Stimulated activated naive CD4-positive, alpha-beta T cell (primary cell): ENCODE measurements around the gene GRB2.
"Not testable (repeated sequence)": the region's sequence is repeated elsewhere in the genome, so short reads cannot be mapped to it uniquely, and the experiment has no call there.

Experiments used
- DNase-seq, 6 experiments: peaks; one replicate each; lab custom pipeline; 2025; lab: John Stamatoyannopoulos, UW

GRB2 gene

DNA sequence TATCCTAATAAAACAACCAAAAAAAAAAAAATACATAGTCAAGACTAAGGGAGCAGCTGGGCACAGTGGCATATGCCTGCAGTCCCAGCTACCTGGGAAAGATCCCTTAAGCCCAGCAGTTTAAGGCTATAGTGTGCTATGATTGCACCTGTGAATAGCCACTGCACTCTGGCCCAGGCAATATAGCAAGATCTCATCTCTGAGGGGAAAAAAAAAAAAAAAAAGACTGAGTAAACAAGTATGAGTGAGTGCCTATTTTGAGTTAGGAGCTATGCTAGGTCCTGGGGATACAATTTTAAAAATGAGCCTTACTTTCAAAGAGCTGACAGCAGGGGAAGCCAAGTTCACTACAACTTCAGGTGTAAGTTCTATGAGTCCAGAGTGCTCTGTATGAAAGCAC lies 55.4 kb downstream of the GRB2 start:
- DNase-seq: no peak

DNA sequence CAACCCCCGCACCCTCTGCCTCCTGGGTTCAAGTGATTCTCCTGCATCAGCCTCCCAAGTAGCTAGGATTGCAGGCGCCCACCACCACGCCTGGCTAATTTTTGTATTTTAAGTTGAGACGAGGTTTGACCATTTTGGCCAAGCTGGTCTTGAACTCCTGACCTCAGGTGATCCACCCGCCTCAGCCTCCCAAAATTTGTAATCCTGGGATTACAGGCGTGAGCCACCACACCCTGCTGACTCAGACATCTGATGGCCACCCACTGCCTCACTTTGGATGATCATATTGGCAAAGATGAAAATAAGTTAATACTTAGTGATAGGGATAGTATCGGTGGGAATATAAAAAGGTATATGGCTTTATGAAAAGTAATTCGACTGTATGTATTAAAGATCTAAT lies 55.9 kb downstream of the GRB2 start:
- DNase-seq: no peak

DNA sequence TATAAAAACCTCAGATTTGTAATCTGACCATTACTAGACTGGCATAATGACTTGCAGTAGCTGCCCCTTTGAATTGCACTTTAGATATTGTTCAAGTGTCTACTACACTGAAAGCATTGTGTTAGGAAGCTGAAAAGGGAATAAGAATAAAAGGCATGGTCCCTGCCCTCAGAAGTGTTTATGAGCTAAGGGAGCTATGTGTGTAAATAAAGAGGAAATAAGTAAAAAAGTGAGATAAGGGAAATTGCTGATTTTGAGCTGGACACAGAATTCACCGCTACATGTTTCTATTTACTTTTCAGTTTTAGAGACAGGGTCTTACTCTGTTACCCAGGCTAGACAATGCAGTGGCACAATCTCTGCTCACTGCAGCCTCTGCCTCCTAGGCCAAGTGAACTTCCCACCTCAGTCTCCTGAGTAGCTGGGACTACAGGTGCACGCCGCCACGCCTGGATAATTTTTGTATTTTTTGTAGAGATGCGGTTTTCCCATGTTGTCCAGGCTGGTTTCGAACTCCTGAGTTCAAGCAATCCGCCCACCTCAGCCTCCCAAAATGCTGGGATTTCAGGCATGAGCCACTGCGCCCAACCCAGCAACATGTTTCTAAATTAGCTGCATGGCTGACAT lies 57.0 kb downstream of the GRB2 start:
- no peak for DNase-seq

DNA sequence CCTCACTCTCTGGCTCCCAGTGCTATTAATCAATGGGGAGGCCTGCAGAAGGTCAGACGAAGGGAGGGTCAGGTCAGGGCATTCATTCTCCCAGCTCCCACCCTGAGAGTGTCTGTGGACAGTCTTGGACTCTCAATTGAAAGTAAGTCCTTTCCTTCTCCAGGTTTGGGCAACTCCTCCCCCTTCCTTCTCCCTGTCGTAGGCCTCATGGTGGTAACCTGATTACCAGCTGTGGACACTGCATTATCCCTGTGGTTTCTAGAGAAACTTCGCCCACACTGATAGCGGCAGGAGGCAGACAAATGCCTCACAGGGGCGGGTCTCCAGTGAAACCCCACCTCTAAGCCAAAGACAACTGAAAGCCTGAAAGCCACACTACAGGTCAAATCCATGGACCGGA lies 58.6 kb downstream of the GRB2 start:
- DNase-seq: no peak

DNA sequence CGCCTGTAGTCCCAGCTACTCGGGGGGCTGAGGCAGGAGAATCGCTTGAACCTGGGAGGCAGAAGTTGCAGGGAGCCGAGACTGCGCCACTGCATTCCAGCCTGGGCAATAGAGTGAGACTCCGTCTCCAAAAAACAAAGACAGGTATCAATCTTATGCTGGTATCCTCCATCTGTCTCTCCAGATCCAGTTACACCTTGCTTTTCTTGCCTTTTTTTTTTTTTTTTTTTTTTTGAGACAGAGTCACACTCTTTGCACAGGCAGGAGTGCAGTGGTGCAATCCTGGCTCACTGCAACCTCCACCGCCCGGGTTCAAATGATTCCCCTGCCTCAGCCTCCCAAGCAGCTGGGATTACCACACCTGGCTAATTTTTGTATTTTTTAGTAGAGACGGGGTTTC lies 59.1 kb downstream of the GRB2 start:
- not testable (repeated sequence) for DNase-seq

DNA sequence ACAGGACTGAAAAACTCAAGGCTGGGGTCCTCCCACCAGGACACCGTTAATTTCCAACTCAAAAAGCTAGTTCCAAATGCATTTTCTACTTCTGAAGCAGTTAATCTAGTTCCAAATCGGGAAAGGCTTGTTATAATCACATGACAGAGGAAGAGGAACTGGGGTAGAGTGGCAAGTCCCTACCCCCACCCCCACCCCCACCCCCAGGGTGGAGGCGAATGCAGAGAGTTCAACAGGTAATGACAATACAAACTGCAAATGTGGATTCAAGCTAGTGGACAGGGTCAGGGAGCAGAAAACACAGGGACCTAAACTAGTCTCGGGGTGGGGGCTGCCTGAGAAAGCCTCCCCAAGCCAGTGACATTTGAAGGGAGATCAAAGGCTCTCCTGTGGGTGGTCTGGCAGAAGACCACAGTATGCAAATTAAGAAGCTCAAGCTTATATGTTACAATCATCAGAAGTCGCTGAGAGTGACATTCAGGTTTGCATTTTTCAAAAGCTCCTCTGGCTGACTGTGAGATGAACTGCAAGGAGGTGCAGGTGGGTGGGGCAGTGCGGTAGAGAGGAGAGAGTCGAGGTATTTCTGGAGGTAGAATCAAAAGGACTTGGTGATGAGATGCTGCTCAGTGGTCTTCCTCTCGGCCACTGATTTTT lies 59.8 kb downstream of the GRB2 start:
- DNase-seq: peak in 5 of 6 experiments; percentile 9 to 56 (median 30)

DNA sequence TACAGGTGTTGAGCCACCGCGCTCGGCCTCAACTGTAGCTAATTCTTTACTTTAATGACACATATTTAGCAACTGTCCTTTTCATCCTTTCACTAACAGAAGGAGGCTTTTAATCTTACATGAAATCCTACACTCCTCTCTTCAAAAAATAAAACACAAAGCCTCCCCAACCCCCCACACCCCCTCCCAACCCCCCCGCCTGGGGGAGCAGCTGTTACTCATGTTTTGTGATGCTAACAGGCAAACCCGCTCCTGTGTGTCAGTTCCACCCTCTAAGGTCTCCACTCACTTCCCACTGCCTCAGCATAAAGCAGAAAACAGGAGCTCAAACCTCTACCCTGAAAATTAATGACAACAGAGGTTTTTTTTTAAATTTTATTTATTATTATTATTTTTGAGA lies 60.8 kb downstream of the GRB2 start:
- peak in 4 of 6 experiments; percentile 11 to 49 (median 18) for DNase-seq

DNA sequence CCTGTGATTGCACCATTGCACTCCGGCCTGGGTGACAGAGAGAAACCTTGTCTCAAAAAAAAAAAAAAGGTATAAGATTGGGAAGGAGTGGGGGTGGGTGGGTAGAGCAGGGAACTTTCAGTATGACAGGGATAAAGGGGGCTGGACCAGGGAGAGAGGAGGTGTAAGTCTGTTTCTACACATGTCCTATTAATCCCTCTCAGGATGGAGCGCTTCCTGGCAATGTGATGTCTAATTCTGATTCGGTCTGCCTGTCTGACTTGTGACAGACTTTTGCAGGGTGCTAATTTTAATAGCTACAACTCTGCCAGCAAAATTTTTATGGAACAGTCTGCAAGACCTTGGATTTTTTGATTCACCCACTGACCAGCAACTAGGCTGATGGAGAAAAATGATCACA lies 62.5 kb downstream of the GRB2 start:
- no peak for DNase-seq

DNA sequence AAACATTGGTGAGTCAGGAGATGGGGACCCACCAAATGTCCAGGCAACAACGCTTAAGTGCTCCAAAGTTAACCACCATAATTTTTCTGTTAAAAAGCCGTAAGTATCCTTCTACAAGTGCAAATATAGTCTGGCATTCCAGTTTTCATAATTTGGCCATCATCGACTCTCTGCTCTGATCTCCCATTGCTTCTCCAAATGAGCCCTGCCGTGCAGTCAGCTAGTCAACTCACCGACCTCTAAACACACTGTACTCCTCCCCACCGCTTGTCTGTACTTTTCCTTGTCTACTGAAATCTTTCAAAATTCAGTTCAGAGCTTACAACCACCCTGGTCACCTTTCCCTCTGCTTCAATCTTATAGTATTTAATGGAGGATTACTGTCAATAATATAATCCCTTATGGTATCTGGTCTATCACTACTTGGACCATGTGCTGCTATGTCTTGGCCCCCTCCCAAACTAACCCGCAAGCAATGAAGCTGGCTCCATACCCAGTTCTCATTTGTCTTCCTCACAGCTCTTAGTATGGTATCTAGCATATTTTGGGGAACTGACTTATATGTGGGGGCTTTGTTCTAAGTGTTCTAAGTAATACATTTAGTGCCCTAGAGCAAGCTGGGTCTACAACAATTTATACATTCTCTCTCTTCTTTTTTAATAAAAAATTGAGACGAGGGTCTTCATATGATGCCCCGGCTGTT lies 63.5 kb downstream of the GRB2 start:
- DNase-seq: no peak

DNA sequence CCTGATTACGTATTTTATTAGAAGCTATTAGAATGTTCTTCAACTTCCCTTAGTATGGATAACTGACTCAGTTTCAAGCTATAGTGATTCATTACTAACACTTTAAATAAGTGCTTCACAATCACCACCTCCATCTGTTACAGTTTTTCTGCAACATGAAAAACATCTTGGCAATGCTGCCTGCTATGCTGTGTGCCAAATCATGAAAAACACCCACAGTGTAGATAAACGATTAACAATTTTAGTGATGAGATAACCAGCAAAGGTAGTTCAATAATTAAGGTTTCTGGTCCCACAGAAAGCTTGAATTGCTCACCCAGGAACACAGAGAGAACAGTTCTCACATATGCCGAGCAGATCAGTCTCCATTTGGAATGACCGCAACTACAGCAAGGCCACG lies 64.8 kb downstream of the GRB2 start:
- no peak for DNase-seq

DNA sequence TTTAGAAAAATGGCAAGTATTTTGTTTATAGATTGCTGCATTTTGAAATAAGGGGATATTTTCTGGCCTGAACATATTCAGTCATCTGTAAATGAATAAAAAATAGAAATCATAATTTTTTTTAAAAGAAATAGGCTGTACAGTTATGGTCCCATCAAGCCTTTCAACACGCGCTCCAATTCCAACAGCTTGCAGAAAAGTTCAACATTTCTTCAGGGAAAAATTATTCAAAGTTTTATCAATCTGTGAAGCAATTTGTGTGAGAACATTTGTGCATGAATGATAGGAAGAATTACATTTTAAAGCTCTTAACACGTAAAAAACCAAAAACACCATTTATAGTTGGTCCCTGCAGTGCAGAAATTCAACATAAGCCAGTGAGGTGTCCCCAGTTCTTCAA lies 65.5 kb downstream of the GRB2 start:
- DNase-seq: no peak

DNA sequence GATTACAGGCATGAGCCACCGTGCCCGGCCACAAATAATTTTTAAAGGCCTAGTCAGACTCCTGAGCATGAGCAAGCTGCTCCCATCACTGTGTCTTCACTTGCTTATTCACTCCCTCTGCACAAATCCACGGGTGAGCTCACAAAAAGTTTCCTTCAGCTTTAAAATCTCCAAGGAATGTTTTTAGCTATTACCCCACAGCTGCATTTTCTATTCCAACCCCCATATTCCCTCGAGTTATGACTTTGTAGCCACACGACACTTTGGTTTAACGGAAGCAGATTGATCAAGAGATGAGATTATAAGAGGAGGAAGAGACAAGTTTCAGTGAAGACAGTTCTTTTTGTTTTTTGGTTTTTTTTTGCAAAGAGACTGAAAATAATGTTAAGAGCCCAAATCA lies 67.1 kb downstream of the GRB2 start:
- peak in 2 of 6 experiments; percentile 42 to 46 for DNase-seq

DNA sequence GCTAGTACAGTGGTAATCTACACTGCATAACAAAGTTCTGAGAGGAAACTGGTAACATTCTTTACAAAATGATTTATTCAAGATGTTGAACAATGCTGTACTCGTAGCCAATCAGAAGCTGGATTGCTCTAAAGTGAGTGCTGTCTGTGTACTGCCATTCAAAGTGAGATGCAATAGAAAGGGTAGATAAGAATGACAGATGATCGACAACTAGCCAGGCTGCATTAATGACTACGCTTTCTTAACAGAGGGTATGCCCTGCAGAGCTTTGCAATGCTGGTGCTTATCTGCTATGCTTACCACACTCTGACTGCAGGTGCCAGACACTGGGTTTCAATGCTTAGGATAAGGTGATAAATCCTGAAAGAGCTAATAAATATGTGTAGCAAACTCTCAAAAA lies 70.2 kb downstream of the GRB2 start:
- no peak for DNase-seq

DNA sequence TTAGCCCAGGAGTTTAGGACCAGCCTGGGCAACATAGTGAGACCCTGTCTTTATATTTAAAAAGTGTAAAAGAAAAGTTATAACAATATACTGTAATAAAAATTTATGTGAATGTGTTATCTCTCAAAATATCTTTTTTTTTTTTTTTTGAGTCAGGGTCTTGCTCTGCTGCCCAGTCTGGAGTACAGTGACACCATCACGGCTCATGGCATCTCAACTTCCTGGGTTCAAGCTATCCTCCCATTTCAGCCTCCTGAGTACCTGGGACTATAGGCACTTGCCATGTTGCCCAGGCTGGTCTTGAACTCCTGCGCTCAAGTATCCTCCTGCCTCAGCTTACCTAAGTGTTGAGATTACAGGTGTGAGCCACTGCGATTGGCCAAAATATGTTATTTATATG lies 70.8 kb downstream of the GRB2 start:
- no peak for DNase-seq

DNA sequence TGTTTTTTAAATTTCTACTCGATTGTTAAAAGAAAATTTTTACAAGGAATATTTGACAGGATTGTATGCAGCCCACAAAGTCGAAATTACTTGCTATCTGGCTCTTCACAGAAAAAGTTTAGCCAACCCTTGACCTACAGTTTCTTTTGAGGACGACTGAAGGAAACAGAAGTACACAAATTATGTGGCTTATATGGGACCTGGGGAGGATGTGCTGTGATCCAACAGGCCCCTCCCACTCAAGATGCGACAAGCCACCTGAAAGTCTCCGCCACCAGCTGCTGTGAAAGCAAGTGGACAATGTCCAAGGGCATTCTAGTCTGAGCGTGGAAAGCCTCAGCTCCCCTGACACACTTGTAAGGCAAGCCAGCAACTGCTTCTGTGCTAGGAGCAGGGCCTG lies 73.8 kb downstream of the GRB2 start:
- no peak for DNase-seq

DNA sequence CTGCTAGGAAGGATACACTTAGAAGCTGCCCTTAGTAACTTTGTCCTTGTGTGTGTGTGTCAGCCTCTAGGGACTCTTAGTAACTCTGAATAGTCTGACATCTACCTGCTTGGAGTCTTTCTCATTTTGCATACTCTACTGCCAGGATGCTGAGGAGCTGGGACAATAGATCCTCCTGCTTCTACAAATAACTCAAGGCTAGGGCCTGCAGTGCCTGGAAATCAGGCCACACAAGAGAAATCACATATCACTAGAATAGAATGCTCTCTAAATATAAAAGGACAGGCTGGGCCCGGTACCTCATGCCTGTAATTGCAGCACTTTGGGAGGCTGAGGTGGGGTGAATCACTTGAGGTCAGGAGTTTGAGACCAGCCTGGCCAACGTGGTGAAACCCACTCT lies 77.7 kb downstream of the GRB2 start:
- no peak for DNase-seq

DNA sequence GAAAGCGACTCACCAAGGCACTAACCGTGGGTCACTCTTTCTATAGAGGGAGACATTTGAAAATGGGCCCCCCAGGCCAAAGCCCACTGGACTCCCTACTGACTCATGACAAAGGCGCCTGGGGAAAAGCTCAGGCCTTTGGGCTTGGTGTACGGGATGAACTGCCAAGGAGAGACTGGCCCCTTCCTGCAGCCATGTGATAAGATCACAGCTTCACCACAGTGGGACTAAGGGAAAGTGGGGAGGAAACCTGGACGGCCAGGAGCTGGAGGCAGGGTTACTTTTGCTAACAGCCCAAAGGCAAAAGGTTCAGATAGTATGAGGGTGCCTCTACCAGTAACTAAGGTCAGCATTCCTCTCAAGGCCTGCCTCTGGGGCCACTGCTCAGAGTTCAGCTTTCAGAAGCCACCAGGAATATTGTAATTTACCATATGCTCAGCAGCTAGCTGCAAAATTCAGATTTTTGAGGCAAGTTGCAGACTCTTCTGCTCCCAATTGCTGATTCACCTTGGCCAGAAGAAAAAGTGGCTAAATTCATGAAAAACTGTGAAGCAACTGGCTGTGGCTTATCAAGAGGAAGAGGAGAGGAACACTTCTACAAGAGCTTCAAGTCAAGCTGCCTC lies 79.1 kb downstream of the GRB2 start:
- no peak for DNase-seq

DNA sequence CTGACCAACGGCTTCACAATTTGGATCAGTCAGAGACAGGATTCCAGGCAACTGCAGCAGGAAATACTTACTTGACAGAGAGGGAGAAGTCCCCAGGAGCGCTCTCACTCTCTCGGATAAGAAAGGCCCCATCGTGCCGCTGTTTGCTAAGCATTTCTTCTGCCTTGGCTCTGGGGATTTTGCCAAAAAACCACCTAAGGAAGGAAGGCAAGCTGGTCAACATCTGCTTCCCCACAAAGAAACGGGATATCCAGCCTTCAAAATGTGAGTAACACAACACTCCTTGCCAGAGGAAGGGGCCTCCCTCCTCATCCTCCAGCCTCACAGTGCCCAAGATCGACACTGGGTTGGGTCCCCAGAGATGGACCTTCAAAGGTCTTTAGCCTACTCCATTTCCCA lies 79.7 kb downstream of the GRB2 start:
- no peak for DNase-seq

DNA sequence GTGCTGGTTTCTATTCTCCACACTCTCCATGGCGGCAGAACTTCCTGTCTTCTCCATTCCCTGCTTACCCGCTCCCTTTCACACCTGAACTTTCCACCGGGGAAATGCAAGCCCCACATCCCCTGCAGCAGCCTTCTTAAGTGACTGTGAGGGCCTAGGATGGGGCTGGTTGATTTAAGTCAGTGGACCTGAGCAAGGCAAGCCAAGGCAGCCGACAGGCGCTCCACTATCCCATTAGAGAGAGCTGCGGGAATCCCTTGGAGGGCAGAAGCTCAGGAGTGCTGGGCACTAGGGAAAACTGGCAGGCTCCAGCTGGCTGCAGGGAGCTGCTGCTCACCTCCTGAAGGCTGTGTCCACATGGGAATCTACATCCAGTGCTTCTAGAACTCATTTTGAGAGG lies 80.1 kb downstream of the GRB2 start:
- DNase-seq: no peak

DNA sequence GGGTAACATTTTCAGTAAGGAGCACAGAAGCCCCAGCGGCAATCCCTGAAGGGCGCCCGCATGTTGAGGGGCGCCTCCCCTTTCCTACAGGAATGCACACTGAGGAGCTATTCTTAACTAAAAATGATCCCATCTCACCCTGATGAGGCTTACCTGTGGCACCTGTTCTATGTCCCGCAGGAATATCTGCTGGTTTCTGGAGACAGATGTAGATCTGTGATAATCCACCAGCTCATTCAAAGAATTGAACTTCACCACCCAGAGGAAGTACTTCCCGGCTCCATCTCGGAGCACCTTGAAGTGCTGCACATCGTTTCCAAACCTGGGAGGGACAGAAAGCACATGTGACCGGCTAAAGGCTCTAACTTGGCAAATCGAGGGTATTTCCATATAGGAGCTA lies 84.0 kb downstream of the GRB2 start:
- DNase-seq: no peak

DNA sequence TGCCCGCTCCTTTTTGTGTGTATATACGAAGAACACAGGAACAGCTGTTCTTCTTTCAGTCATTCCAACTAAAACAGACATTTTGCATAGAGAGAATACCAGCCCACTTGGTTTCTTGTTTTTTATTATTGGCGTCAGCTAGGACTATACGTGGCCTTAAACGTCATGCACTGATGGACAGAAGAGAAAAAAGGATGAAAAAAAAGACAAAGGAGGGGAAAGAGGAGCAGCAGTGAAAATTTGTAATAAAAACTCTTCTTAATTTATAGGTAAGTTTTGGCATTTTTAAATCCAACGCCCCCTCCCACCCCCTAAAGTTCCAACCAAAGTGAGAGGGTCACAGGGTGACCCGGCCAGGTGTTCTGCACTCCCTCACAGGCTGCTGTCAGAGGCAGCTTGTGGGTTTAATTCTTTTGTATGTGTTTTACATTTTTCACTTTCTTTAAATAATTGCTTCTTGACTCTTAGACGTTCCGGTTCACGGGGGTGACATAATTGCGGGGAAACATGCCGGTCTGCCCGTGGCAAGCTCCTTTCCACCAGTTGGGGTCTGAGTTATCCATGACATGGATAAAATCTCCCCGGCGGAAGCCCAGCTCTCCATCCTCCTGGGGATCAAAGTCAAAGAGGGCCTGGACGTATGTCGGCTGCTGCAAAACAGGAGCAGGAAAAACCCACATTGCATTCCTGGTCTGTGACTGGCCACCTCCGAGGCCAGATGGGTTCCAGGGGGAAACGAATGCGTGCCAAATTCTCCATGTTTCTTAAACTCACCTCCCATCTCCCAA lies 85.4 kb downstream of the GRB2 start:
- DNase-seq: no peak

DNA sequence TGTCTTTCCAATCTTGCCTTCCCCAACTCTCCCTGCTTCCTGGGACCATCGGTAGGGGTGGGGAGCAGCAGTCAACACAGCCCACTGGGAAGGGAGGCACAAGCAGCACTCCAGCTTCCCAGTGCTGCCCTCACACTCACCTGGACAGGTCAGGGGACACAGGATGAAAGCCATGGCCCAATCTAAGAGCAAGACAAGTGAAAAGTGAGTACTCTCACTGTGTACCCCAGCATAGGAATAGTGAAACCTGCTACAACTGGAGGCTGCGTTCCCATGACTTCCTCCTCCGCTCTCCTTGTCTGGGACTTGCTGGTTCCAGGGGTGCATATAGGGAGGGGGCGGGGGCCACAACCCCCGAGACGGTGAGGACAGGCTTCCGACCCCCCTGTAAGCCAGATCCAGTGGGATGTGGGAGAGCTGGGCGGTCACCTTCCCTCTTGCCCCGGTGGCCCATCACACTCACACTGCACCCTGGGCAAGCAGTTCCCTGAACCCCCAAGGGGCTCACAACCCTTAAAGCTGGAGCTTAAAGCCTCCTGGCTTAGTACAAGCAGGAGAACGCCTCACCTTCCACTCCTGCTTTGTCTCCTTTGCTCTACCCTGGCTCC lies 86.8 kb downstream of the GRB2 start:
- no peak for DNase-seq
